ENCODE data around the gene CD74.

DNA sequence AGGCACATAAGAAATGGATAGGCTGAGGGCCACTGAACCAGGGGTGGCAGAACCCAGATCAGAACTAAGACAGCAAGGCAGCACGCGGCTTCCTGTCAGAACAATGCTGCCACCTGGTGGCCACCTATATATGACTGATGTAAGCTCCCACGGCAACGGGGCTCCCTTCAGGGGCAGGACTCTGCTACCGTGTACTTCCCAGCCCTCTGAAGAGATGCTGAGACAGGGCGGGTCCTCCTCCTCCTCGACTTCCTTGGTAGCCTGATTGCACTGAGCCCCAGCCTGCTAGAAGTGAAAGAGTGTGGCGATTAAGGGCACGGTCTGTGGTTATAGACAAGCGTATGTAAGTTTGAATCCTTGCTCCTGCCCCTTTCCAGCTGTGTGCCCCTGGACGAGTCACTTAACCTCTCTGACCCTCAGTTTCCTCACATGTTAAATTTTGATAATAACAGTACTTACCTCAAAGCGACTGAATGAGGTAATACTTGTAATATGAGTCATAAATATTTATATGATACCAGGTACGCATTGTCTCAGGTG is 23.5 kb upstream of the CD74 start:
- peak; percentile 94 for TF ChIP-seq CTCF (conservative IDR thresholded peaks at IDR 0.05)
- TF ChIP-seq ZFX (IDR thresholded peaks at IDR 0.05): no peak

Measured in C4-2B (cell line).